Activated CD4-positive, alpha-beta T cell treated with anti-CD3 and anti-CD28 coated beads, Interleukin-2, amount 50 U/mL, for 48 hours (primary cell): ENCODE data around the gene ASIC5.

Source experiments
- DNase-seq, 2 experiments: peaks; one replicate each; pipeline ENCODE4 v3.0.0-alpha.2; 2020

The ASIC5 gene

GRCh38 chr4:155879767-155880166, 13.7 kb upstream of the ASIC5 start:
- no peak for DNase-seq

- DNase-seq, result no peak
Observed at GRCh38 chr4:155878611-155879010, 12.5 kb upstream of the ASIC5 start.

- no peak for DNase-seq
Observed at GRCh38 chr4:155877971-155878370, 11.9 kb upstream of the ASIC5 start.

GRCh38 chr4:155875878-155876277, 9.8 kb upstream of the ASIC5 start:
- DNase-seq, result no peak

GRCh38 chr4:155855897-155856296, 10.2 kb downstream of the ASIC5 start:
- DNase-seq, result no peak

- DNase-seq, result no peak
Observed at GRCh38 chr4:155854582-155855226, 11.4 kb downstream of the ASIC5 start.

- no peak for DNase-seq
Observed at GRCh38 chr4:155853189-155853588, 12.9 kb downstream of the ASIC5 start.

- DNase-seq, result no peak
Observed at GRCh38 chr4:155849042-155849441, 17.0 kb downstream of the ASIC5 start.

- no peak for DNase-seq
Observed at GRCh38 chr4:155846929-155847328, 19.1 kb downstream of the ASIC5 start.

GRCh38 chr4:155842080-155842479, 24.0 kb downstream of the ASIC5 start:
- DNase-seq, result no peak

- no peak for DNase-seq
Observed at GRCh38 chr4:155837203-155837796, 28.8 kb downstream of the ASIC5 start.

- DNase-seq, result no peak
Observed at GRCh38 chr4:155832664-155833063, 33.4 kb downstream of the ASIC5 start.

- no peak for DNase-seq
Observed at GRCh38 chr4:155828628-155829027, 37.4 kb downstream of the ASIC5 start.

- DNase-seq, result no peak
Observed at GRCh38 chr4:155822572-155822971, 43.5 kb downstream of the ASIC5 start.

- no peak for DNase-seq
Observed at GRCh38 chr4:155820887-155821518, 45.1 kb downstream of the ASIC5 start.

- no peak for DNase-seq
Observed at GRCh38 chr4:155819066-155819465, 47.0 kb downstream of the ASIC5 start.

GRCh38 chr4:155818639-155819038, 47.4 kb downstream of the ASIC5 start:
- no peak for DNase-seq

- no peak for DNase-seq
Observed at GRCh38 chr4:155811083-155811482, 55.0 kb downstream of the ASIC5 start.

GRCh38 chr4:155809835-155810234, 56.2 kb downstream of the ASIC5 start:
- DNase-seq, result peak in 1 of 2 experiments; percentile 5

GRCh38 chr4:155807021-155807420, 59.1 kb downstream of the ASIC5 start:
- DNase-seq, result no peak

- DNase-seq, result no peak
Observed at GRCh38 chr4:155805016-155805415, 61.1 kb downstream of the ASIC5 start.

GRCh38 chr4:155802190-155802959, 63.7 kb downstream of the ASIC5 start:
- no peak for DNase-seq

GRCh38 chr4:155800685-155801343, 65.3 kb downstream of the ASIC5 start:
- no peak for DNase-seq
